Endothelial cell of umbilical vein (primary cell): ENCODE results near the gene ERBB4. TPM values are rescaled to one million over a fixed set of nuclear protein-coding genes. Genes with fewer than 3 reads are reported as not detected.

ENCODE experiments used
- BruUV-seq: library from RNA; stranded (reverse); fragments of 400-500 nt; replicated peaks from 2 replicates; lab custom pipeline; 2021; lab: Mats Ljungman, UMichigan
- CTCF ChIA-PET: fragments of 300-600, 350-600 bp; sonication (Branson Sonifier 250); formaldehyde crosslinking; loops from one replicate; lab custom pipeline; 2021; ENCODE audit warnings: antibody characterized with exemption, inconsistent platforms; lab: Charles Lee
- POLR2A ChIA-PET: fragments of 300-600, 350-600 bp; sonication (Branson Sonifier 250); formaldehyde crosslinking; loops from one replicate; lab custom pipeline; 2021; ENCODE audit warnings: antibody characterized with exemption, inconsistent platforms; lab: Charles Lee
- DNase-seq: peaks from one replicate; pipeline ENCODE4 v3.0.0-alpha.2; 2011; ENCODE audit warnings: low read depth, low spot score
- FAIRE-seq: peaks from 2 replicates; lab custom pipeline; 2011; peaks lifted over from hg19 to GRCh38; lab: Jason Lieb, UNC
- H2AFZ ChIP-seq: 2 replicates; pipeline ENCODE4 v1.6.0; 2012; ENCODE audit warnings: low read depth, low read length, control low read depth, inconsistent platforms
- H3K27ac ChIP-seq: 2 replicates; pipeline ENCODE4 v1.5.1; 2011; ENCODE audit warnings: low read depth, mild to moderate bottlenecking, control low read depth, low read length, moderate library complexity; ENCODE audit not compliant: insufficient read depth
- H3K27me3 ChIP-seq, 2 experiments: 2 replicates each; pipeline versions ENCODE4 v1.6.0 to v1.6.1; 2011; ENCODE audit warnings: low read length in 2 of 2, mixed read lengths in 1 of 2; ENCODE audit not compliant: control insufficient read depth in 2 of 2, insufficient read depth in 2 of 2
- H3K36me3 ChIP-seq, 2 experiments: 2 replicates in 1 of 2; 3 replicates in 1 of 2; pipeline ENCODE4 v1.5.1; 2011; ENCODE audit warnings: low read length in 2 of 2, mild to moderate bottlenecking in 1 of 2, moderate library complexity in 1 of 2; ENCODE audit not compliant: control insufficient read depth in 2 of 2, insufficient read depth in 2 of 2; ENCODE audit errors: extremely low read depth in 1 of 2
- H3K4me1 ChIP-seq: 3 replicates; pipeline ENCODE4 v1.5.1; 2011; ENCODE audit warnings: mild to moderate bottlenecking, low read length; ENCODE audit not compliant: control insufficient read depth, insufficient read depth; ENCODE audit errors: extremely low read depth
- H3K4me2 ChIP-seq: 2 replicates; pipeline ENCODE4 v1.6.1; 2011; ENCODE audit warnings: low read length, control low read depth, mixed read lengths; ENCODE audit not compliant: insufficient read depth
- H3K4me3 ChIP-seq, 3 experiments: fragments of 200-600 bp in 1 of 3; sonication (generic), shearing (Covaris generic) in 1 of 3; replicated peaks in 1 of 3; 2 replicates each; pipeline ENCODE4 v1.5.1; 2011 to 2016; ENCODE audit warnings: control low read depth in 3 of 3, low read length in 3 of 3, mild to moderate bottlenecking in 2 of 3, inconsistent platforms in 1 of 3, low read depth in 1 of 3, moderate library complexity in 1 of 3; ENCODE audit not compliant: insufficient read depth in 1 of 3
- H3K79me2 ChIP-seq: 2 replicates; pipeline ENCODE4 v1.6.0; 2012; ENCODE audit warnings: low read length, inconsistent platforms; ENCODE audit not compliant: control insufficient read depth, insufficient read depth
- H3K9ac ChIP-seq: replicated peaks from 2 replicates; pipeline ENCODE3; 2011; ENCODE audit warnings: low read length, control low read depth; ENCODE audit not compliant: insufficient read depth; ENCODE audit errors: extremely low read depth
- H3K9me1 ChIP-seq: replicated peaks from 3 replicates; pipeline ENCODE4 v1.6.0; 2011; ENCODE audit warnings: mild to moderate bottlenecking, low read length; ENCODE audit not compliant: control insufficient read depth, insufficient read depth; ENCODE audit errors: extremely low read depth
- H3K9me3 ChIP-seq: replicated peaks from 2 replicates; pipeline ENCODE4 v1.5.1; 2012; ENCODE audit warnings: low read length, inconsistent platforms; ENCODE audit not compliant: control insufficient read depth, insufficient read depth
- H4K20me1 ChIP-seq: replicated peaks from 2 replicates; pipeline ENCODE3; 2011; ENCODE audit warnings: mild to moderate bottlenecking, low read length; ENCODE audit not compliant: control insufficient read depth, insufficient read depth; ENCODE audit errors: extremely low read depth
- CTCF ChIP-seq, 2 donors: IDR thresholded peaks; 1 replicate in 1 of 2; 2 replicates in 1 of 2; pipeline ENCODE4 v1.5.1; 2011; ENCODE audit warnings: low read length in 2 of 2, mild to moderate bottlenecking in 2 of 2, moderate library complexity in 2 of 2, control low read depth in 1 of 2, inconsistent platforms in 1 of 2, low read depth in 1 of 2; ENCODE audit not compliant: insufficient read depth in 1 of 2; ENCODE audit errors: extremely low read depth in 1 of 2
- FOS ChIP-seq: IDR thresholded peaks from 2 replicates; pipeline ENCODE4 v1.6.1; 2011; ENCODE audit warnings: mild to moderate bottlenecking, low read length, moderate library complexity, borderline replicate concordance; ENCODE audit not compliant: insufficient read depth
- JUN ChIP-seq: IDR thresholded peaks from 2 replicates; pipeline ENCODE4 v1.6.1; 2011; ENCODE audit warnings: borderline replicate concordance, low read depth; ENCODE audit not compliant: insufficient read length, insufficient read depth
- MAX ChIP-seq: IDR thresholded peaks from 2 replicates; pipeline ENCODE4 v1.6.1; 2011; ENCODE audit not compliant: insufficient read depth, insufficient read length
- MYC ChIP-seq: IDR thresholded peaks from one replicate; pipeline ENCODE4 v1.6.1; 2011; ENCODE audit warnings: mild to moderate bottlenecking, low read depth, low read length
- POLR2A ChIP-seq: IDR thresholded peaks from 2 replicates; pipeline ENCODE4 v1.6.1; 2012; ENCODE audit warnings: low read depth, mild to moderate bottlenecking, control low read depth, low read length
- dilution Hi-C: fragments of 300-500 bp; cut with MboI; formaldehyde crosslinking; loops from one replicate; pipeline ENCODE4 v1.15.0; 2019; ENCODE audit warnings: low sequenced_read_pairs; ENCODE audit not compliant: extremely low pct_ligation_motif_present
- intact Hi-C: fragments of 100-400 bp; cut with micrococcal nuclease; formaldehyde crosslinking; loops from one replicate; pipeline ENCODE4 v1.10.0; 2022
- polyA plus RNA-seq, 4 experiments: library from polyadenylated mRNA; depleted of rRNA in 3 of 4; stranded (reverse) in 3 of 4; unstranded in 1 of 4; fragments of >200 nt; gene quantifications; 2 replicates each; pipeline versions ENCODE4 v1.2.1 to v1.2.3, GENCODE V29; 2011 to 2012; ENCODE audit warnings: missing spikeins in 1 of 4
- total RNA-seq: library from RNA; stranded (reverse); gene quantifications from 2 replicates; pipeline ENCODE4 v1.2.3, GENCODE V29; 2021

ERBB4 gene
- total and polyA plus RNA-seq, 2 donors (not counting 3 experiments of a cell fraction or from before 2014, with no cell fraction given), result 0.01 to 0.27 TPM

GRCh38 chr2:211463397-211463796 lies 1075.2 kb downstream of the ERBB4 start:
- no peaks in the 10 kb centered on the region for H3K79me2 ChIP-seq
- intact Hi-C loops (no loop called here), dilution Hi-C loops (no loop called here)
- no peaks in the 10 kb centered on the region for H4K20me1 ChIP-seq
- H3K36me3 ChIP-seq, result no peaks in the 10 kb centered on the region
- DNase-seq (no peak), FAIRE-seq (no peak)
- H2AFZ ChIP-seq, result no peak overlapping the region
- no peak overlapping the region for H3K4me2 ChIP-seq
- no peak for TF ChIP-seq MAX
- TF ChIP-seq CTCF (IDR thresholded peaks at IDR 0.05; ENCODE audit: extremely low read depth in 1 of 2, insufficient read depth in 1 of 2, low read depth in 1 of 2, low read length in 2 of 2), result no peak
- ChIA-PET POLR2A (no interaction called here), CTCF (interaction anchor here (1.1 to 3.3 kb wide), 2 partner anchors 9 to 1075 kb away, joined by 4 to 23 read pairs; partner anchors contain the start of gene ERBB4)
- no peak overlapping the region for H3K27ac ChIP-seq
- H3K27me3 ChIP-seq, result no peaks in the 10 kb centered on the region
- H3K4me3 ChIP-seq, result no peak overlapping the region
- no TSS peak for BruUV-seq
- no peak overlapping the region for H3K9ac ChIP-seq
- H3K4me1 ChIP-seq, result no peaks in the 10 kb centered on the region
- no peaks in the 10 kb centered on the region for H3K9me1 ChIP-seq
- H3K9me3 ChIP-seq, result no peaks in the 10 kb centered on the region

- H3K4me1 ChIP-seq, result no peaks in the 10 kb centered on the region
- intact Hi-C loops (no loop called here), dilution Hi-C loops (no loop called here)
- no peak for FAIRE-seq
- CTCF ChIA-PET, result interaction anchor here (1.0 to 1.4 kb wide), 3 partner anchors 15 to 1089 kb away, joined by 3 read pairs; no protein-coding TSS in a partner anchor
- POLR2A ChIA-PET, result no interaction called here
- H3K9me3 ChIP-seq, result no peaks in the 10 kb centered on the region
- no TSS peak for BruUV-seq
- H3K4me2 ChIP-seq, result no peak overlapping the region
- no peak overlapping the region for H2AFZ ChIP-seq
- no peak for DNase-seq
- TF ChIP-seq JUN, result no peak
- TF ChIP-seq MYC, result no peak
- no peak for TF ChIP-seq POLR2A
- TF ChIP-seq FOS, result no peak
- no peak overlapping the region for H3K4me3 ChIP-seq
- H3K27ac ChIP-seq, result no peak overlapping the region
- no peaks in the 10 kb centered on the region for H3K9me1 ChIP-seq
- no peaks in the 10 kb centered on the region for H3K27me3 ChIP-seq
- no peaks in the 10 kb centered on the region for H3K79me2 ChIP-seq
- no peak overlapping the region for H3K9ac ChIP-seq
- H4K20me1 ChIP-seq, result no peaks in the 10 kb centered on the region
- no peaks in the 10 kb centered on the region for H3K36me3 ChIP-seq
Observed at GRCh38 chr2:211458974-211459373, 1079.6 kb downstream of the ERBB4 start.
